ENCODE measurements around the gene MED12L.

DNA sequence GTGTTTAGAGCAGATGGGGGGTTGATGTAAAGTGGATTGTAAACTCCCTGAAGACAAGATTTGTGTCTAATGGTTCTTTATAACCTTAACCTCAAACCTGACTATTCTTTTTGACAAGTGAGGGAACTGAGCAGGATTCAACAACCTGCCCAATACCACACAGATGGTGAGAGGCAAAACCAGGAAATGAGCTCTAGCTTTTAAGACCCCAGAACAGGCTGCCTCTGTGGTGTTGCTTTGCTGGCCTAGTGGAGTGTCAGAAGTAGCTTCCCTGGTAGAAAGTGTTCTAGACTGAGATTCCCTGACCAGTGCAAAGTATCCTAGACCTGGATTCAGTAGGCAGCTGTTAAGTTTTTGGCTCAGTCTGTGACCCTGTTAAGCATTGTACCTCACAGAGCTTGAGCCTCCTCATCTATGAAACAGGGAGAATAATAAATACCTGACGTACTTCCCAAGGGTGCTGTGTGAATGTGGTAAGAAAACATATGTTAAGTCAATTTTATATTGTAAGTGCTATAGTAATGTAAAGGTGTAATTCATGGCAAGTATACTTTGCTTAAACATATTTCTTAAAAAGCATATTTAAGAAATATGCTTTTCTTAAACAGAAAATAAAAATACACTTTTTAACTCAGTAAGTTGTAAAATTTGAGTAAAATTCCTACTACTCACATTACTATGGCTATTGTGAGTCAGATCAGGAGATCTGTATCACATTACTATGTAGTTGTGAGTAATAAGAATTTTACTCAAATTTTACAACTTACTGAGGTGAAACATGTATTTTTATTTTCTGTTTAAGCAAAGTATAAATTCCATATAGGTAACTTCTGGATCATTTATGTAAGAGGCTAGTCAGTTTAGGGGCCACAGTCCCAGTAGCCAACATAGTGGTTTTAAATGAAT, 222.4 kb downstream of the MED12L start:
- TF ChIP-seq, protein P1, sequence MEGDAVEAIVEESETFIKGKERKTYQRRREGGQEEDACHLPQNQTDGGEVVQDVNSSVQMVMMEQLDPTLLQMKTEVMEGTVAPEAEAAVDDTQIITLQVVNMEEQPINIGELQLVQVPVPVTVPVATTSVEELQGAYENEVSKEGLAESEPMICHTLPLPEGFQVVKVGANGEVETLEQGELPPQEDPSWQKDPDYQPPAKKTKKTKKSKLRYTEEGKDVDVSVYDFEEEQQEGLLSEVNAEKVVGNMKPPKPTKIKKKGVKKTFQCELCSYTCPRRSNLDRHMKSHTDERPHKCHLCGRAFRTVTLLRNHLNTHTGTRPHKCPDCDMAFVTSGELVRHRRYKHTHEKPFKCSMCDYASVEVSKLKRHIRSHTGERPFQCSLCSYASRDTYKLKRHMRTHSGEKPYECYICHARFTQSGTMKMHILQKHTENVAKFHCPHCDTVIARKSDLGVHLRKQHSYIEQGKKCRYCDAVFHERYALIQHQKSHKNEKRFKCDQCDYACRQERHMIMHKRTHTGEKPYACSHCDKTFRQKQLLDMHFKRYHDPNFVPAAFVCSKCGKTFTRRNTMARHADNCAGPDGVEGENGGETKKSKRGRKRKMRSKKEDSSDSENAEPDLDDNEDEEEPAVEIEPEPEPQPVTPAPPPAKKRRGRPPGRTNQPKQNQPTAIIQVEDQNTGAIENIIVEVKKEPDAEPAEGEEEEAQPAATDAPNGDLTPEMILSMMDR (IDR thresholded peaks at IDR 0.05) = no peak
- TF ChIP-seq POLR2AphosphoS5 (IDR thresholded peaks at IDR 0.05) (no peak), POLR2A (IDR thresholded peaks at IDR 0.05; ENCODE audit: low read depth) (no peak)
